GM19023 (cell line): ENCODE data around the gene CCNB1.
"Not testable (repeated sequence)": the region's sequence is repeated elsewhere in the genome, so short reads cannot be mapped to it uniquely, and the experiment has no call there.

ENCODE experiments used
- ATAC-seq: cut with Tn5 transposase; IDR thresholded peaks from one replicate; pipeline ENCODE4 v1.9.1; 2021; ENCODE audit warnings: mild to moderate bottlenecking, moderate library complexity; ENCODE audit not compliant: unreplicated experiment

The CCNB1 gene

DNA sequence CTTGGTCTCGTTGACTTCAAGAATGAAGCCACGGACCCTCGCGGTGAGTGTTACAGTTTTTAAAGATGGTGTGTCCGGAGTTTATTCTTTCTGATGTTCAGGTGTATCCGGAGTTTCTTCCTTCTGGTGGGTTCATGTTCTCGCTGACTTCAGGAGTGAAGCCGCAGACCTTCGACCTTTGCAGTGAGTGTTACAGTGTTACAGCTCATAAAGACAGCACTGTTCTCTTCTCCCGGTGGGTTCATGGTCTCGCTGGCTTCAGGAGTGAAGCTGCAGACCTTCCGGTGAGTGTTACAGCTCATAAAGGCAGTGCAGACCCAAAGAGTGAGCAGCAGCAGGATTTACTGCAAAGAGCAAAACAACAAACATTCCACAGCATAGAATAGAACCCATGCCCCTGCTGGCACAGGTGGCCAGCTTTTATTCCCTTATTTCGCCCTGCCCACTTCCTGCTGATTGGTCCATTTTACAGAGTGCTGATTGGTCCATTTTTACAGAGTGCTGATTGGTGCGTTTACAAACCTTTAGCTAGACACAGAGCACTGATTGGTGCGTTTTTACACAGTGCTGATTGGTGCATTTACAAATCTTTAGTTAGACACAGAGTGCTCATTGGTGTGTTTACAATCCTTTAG is 14.8 kb downstream of the CCNB1 start:
- ATAC-seq, result not testable (repeated sequence)

DNA sequence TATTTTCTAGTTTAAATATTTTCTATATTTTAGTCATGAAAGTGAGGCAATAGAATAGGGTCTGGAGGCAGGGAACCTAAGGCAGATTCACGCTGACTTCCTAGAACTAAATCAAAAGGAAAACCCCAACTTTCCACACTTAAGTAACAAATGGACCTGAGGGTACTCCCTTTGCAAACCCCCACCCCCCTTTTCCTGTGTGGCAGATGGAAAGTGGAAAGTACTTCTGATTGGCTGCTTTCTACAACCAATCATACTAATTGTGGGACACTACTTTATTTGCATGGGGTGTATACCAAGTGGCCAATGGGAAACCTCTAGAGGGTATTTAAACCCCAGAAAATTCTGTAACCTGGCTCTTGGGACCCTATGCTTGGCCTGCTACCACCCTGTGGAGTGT is 17.7 kb downstream of the CCNB1 start:
- no peak for ATAC-seq

DNA sequence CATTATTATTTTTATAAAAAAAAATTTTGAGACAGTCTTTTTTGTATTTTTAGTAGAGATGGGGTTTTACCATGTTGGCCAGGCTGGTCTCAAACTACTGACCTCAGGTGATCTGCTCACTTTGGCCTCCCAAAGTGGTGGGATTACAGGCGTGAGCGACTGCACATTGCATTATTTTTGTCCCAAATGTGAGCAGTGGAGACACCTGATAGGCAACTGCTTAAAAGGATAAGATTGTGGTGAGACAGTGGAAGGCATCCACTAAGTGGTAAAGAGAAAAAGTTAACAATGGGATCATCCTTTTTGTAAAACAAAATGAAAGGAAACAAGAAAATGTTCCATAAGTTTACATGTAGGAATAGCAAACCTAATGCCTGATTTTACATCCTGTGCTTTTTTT is 20.4 kb downstream of the CCNB1 start:
- no peak for ATAC-seq

DNA sequence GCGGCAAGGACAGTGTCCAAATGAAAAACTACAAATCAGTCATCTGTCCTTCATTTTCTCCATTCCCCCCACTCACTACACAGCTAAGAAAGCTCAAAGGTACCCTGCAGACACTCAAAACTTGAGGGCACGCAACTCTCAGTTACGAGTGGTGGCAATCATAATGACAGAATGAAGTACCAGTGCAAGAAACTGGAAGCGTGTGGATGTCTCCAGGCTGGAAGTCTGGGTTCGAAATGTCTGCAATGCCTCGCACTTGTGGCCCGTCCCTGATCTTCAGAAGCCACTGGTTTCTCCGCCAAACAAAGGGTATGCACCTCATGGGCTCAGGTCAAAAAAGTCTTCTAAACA is 21.8 kb downstream of the CCNB1 start:
- ATAC-seq, result no peak

DNA sequence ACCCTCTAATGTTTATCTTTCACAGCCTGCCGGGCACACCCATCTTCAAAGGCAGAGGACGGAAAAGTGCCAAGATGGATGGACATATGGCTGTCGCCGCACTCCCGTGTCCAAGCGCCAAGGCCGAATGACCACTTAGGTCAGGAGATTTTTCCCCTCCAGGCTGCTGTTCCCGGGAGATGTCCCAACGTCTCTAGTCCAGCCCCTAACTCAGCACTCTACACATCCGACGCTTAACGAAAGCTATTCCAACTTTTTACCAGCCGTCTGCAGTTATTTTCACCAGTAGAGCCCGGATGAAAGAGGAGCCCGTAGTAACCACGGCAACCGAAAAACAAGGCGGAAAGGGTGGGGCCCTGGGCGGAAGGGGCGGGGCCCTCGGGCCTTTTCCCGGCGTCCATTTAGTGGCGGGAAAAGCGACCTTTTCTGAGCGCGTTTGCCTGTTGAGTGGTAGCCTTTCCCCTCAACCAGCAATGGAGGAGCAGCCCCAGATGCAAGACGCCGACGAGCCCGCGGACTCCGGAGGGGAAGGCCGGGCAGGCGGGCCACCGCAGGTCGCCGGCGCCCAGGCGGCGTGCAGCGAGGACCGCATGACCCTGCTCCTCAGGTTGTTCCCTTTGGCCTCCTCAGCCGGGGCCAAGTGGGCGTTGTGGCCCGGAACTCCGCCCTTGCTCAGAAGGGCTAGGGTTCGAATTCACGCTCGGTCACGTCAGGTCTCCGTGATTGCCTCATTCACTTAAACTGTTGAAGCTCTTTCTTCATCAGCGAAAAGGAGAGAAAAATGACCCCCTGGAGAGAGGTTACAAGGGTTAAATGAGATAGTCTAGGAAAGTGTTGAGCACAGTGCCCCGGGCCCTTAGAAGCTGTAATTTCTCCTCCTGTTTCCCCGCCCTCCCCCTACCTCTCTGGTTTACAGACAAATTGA is 22.5 kb downstream of the CCNB1 start, which contains the start of gene CENPH:
TSS of gene CENPH (plus strand) at position 422 of the 925 bp plus-strand sequence. CDS start at position 474, 52 bp downstream.
- ATAC-seq, result peak; percentile 96

DNA sequence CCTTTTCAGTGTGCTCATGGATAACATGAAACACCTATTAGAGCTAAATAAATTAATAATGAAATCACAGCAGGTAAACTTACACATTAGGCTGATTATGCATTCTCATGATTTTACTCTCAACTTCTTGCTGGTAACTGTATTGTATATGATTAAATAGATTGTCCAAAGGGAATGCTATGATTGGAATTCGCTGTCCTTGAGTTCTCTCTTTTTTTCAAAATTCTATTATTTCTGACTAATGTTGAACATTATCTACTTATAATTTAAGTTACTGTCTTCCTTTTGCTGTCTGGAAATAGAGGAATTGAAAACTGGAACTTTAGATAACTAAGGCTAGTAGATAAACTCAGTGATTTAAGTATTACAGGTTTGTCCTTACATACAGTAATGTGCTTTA is 35.5 kb downstream of the CCNB1 start:
- ATAC-seq, result no peak

DNA sequence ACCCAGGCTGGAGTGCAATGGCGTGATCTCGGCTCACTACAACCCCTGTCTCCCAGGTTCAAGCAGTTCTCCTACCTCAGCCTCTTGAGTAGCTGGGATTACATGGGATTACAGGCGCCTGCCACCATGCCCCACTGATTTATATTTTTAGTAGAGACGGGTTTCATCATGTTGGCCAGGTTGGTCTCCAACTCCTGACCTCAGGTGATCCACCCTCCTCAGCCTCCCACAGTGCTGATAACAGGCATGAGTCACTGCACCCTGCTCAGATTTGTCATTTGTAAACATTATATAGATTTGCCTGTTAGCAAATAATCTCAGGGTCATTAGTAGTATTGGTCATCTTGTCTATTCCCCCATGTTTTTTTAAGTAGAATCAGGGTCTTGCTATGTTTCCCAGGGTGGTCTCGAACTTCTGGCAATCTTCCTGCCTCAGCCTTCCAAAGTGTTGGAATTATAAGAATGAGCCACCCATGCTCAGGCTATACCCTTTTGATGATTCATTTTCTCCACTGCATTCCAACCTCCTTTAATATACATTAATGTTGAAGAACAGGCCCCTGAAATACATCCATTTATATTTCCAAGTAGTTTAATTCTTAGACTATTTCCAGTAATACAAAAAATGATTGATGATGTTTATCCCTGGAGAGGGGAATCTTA is 39.7 kb downstream of the CCNB1 start:
- ATAC-seq, result no peak

DNA sequence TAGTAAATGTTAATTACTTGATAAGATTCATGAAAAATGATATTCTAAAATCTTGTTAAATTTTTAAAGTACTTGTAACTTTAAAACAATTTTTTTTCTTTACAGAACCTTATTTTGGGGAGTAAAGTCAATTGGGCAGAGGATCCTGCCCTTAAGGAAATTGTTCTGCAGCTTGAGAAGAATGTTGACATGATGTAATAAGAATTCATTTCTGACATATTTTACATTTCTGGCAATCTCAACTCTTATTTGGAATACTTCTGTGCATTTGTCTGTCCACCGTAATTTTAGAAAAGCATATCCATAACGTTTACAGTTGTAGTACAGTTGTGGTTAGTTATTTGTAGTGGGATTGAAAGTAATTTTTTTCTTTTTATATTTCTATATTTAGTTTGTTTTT is 42.7 kb downstream of the CCNB1 start:
- no peak for ATAC-seq

DNA sequence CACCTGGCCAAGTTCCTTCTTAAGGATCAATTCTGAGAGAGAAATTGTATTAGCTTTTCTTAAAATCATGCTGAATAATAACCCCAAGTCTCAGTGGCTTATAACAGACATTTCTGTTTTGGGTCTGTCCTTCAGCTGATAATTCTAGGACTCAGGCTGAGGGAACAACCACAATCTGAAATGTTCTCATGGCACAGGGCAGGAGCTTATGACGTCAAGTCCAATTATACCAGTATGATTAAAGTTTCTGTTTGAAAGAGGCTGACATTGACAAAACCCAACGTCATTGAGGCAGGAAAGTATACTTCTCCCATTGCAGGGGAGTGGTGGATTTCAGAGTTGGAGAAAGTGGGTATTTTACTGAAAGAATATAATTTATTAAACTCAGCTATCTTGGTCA is 44.2 kb downstream of the CCNB1 start:
- ATAC-seq, result no peak

DNA sequence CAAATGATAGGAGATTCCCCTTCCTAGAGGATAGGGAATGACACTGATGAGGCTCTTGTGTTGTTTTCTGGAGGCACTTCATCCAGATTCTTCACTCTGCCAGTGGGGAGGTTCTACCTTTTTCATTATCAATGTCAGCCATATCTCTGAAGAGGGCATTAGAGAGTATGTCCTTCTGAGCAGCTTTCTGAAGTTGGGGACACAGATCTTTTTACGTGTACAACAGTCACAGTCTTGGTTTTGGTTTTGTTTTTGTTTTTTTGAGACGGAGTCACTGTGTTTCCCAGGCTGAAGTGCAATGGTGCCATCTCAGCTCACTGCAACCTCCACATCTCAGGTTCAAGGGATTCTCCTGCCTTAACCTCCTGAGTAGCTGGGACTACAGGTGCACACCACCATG is 45.1 kb downstream of the CCNB1 start:
- ATAC-seq, result no peak

DNA sequence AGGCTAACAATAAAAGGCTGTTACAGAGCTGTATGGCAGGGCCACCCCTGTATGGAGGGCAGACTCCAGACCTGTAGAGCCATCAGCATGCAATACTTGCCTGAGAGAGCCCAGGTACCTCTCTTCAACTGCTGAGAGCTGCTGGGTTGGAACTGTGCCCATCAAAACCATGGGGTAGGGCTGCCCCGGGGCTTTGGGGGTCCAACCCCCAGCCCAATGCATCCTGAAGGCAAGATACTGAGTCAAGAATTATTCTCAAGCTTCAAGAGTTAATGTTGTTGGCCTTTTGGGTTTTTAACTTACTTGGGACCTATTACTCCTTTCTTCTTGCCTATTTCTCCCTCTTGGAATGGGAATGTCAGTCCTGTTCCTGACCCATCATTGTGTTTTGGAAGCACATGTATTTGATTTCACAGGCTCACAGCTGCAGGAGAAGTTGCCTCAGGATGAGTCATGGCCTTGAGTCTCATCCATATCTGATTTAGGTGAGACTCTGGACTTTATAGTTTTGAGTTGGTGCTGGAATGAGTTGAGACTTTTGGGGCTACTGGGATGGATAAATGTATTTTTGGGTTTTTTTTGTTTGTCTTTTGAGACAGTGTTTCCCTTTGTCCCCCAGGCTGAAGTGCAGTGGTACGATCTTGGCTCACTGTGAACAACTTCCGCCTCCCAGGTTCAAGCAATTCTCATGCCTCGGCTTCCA is 46.7 kb downstream of the CCNB1 start:
- ATAC-seq, result no peak

DNA sequence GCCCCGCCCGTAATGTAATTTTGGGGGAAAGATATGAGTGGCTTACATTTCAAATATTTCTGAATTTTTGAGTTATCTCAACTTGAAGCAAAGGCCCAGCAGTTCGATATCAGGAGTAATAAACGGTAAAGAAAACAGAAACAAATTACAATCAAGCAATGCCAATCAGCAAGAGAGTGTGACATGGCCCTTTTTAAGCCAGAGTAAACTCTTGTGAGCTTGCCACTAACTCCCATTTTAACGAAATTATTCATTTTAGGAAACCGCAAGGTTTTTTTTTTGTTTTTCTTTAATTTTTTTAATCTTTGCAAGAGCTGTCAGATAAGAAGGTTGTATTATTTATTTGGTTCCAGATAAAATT is 50.2 kb downstream of the CCNB1 start:
- ATAC-seq, result no peak

DNA sequence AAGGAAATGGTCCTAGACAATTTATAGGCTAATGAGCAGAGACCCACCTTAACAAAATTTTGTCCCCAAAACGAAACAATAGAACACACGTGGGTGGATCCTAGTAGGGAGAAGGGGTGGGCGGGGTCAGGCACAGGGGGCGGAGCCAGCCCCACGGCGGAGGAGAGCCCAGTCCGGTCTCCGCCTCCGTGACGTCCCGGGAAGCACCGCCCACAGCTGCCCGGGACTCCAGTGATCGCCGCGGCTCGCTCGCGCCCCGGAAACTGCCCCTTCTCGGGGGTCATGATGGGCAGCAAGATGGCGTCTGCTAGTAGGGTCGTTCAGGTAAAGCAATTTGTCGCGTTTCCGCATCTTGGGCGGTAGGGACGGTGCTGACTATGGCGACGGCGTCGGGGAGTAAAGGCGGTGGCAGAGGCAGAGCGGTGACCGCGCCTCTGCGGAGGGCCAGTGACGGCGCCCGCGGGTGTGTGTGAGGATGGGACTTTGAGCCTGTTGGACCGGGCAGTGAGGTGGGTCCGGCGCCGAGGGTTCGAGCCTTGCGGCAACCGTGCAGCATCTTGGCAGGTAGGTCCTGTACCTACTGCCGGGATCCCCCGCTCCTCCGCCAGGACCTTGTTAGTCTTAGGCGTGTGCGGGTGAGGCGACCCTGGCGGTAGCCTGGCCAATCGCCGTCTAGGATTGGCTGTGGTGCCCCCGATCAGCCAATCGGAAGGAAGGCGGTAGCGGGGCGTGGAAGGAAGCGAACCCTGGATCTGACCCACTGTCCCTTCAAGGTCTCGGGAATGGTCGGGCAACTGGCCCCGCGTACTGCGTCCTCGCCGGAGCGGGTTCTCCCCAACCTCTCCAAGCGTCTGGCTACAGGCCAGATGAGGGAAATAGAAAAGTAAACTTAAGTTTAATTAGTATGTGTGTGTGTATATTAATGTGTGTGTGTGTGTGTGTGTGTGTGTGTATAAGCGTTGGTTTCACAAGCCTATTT is 50.9 kb downstream of the CCNB1 start:
- ATAC-seq, result peak; percentile 94

DNA sequence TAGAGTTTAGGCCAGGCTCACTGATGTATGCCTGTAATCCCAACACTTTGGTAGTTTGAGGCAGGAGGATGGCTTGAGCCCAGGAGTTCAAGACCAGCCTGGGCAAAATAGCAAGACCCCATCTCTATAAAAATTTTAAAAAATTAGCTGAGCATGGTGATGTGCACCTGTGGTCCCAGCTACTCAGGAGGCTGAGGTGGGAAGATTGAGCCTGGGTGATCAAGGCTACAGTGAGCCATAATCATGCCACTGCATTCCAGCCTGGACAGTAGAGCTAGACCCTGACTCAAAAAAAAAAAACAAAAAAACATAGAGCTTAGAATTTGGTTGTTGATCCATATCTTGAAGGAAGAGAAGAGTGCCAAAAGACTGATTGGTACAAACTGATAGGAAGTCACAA is 53.0 kb downstream of the CCNB1 start:
- no peak for ATAC-seq

DNA sequence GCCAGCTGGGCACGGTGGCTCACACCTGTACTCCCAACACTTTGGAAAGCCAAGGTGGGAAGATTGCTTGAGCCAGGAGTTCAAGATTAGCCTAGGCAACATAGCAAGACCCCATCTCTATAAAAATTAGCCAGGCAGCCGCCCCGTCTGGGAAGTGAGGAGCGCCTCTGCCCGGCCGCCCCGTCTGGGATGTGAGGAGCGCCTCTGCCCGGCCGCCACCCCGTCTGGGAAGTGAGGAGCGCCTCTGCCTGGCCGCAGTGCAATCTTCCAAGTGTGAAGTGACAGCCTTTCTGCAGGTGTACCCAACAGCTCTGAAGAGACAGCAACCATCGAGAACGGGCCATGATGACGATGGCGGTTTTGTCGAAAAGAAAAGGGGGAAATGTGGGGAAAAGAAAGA is 53.4 kb downstream of the CCNB1 start:
- not testable (repeated sequence) for ATAC-seq

DNA sequence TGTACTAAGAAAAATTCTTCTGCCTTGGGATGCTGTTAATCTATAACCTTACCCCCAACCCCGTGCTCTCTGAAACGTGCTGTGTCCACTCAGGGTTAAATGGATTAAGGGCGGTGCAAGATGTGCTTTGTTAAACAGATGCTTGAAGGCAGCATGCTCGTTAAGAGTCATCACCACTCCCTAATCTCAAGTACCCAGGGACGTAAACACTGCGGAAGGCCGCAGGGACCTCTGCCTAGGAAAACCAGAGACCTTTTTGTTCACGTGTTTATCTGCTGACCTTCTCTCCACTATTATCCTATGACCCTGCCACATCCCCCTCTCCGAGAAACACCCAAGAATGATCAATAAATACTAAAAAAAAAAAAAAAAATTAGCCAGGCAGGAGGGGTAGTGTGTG is 53.9 kb downstream of the CCNB1 start:
- ATAC-seq, result not testable (repeated sequence)

DNA sequence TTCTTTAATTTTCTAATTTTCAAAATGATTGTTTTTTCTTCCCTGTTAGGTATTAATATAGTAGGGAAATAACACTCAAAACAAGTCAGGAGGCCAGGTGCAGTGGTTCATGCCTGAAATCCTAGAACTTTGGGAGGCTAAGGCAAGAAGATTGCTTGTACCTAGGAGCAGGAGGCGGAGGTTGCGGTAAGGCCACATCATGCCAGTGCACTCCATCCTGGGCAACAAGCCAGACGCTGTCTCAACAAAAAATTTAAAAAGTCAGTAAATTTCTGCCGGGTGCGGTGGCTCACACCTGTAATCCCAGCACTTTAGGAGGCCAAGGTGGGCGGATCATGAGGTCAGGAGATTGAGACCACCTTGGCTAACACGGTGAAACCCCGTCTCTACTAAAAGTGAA is 57.6 kb downstream of the CCNB1 start:
- no peak for ATAC-seq

DNA sequence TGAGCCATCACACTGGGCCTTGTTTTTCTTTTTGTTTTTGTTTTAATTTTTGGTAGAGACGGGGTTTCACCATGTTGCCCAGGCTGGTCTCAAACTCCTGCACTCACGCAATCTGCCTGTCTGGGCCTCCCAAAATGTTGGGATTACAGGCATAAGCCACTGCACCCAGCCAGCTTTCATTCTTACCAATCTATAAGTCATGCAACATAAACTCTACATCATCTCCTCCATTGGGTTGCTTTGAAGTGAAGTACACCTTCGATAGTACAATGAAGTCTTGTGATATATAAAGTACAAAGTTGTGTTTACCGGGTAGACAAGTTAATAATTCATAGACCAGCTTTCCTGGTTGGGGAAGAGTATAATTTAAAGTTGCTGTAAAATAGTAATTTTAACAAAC is 58.9 kb downstream of the CCNB1 start:
- no peak for ATAC-seq
